Osteocyte (in vitro differentiated cells): ENCODE data around the gene C4A. TPM values are rescaled to one million over a fixed set of nuclear protein-coding genes. Genes with fewer than 3 reads are reported as not detected.
"Not testable (repeated sequence)": the region's sequence is repeated elsewhere in the genome, so short reads cannot be mapped to it uniquely, and the experiment has no call there.

ENCODE experiments used
- DNase-seq: peaks from one replicate; pipeline ENCODE4 v3.0.0; 2021; ENCODE audit warnings: mixed read lengths; ENCODE audit not compliant: unreplicated experiment; ENCODE audit errors: extremely low spot score
- H3K27ac Mint-ChIP-seq: one replicate; pipeline ENCODE4 v1.8.0; 2021; ENCODE audit warnings: mild to moderate bottlenecking, mixed read lengths; ENCODE audit not compliant: unreplicated experiment
- H3K27me3 Mint-ChIP-seq: one replicate; pipeline ENCODE4 v1.8.0; 2021; ENCODE audit warnings: mixed read lengths; ENCODE audit not compliant: unreplicated experiment
- H3K36me3 Mint-ChIP-seq: one replicate; pipeline ENCODE4 v1.8.0; 2021; ENCODE audit warnings: mixed read lengths; ENCODE audit not compliant: unreplicated experiment
- H3K4me1 Mint-ChIP-seq: one replicate; pipeline ENCODE4 v1.8.0; 2021; ENCODE audit warnings: mixed read lengths; ENCODE audit not compliant: unreplicated experiment
- H3K4me3 Mint-ChIP-seq: one replicate; pipeline ENCODE4 v1.8.0; 2021; ENCODE audit warnings: mild to moderate bottlenecking, moderate library complexity, mixed read lengths; ENCODE audit not compliant: unreplicated experiment
- H3K9me3 Mint-ChIP-seq: one replicate; pipeline ENCODE4 v1.8.0; 2021; ENCODE audit warnings: mixed read lengths; ENCODE audit not compliant: unreplicated experiment
- CTCF ChIP-seq: fragments of 200-600 bp; sonication (generic); IDR thresholded peaks from 2 replicates; pipeline ENCODE4 v1.5.0; 2021; ENCODE audit warnings: antibody characterized with exemption, mild to moderate bottlenecking, moderate library complexity
- microRNA-seq: library from miRNA; unstranded; fragments of <30 nt; microRNA quantifications from one replicate; pipeline ENCODE4 v1.1.0, GENCODE V29; 2020; ENCODE audit not compliant: unreplicated experiment
- total RNA-seq: library from RNA; stranded (reverse); gene quantifications from 2 replicates; pipeline ENCODE4 v1.2.1, GENCODE V29; 2021

Gene C4A
- total RNA-seq, 1 donor from 2014 or later = 15.2 TPM

GRCh38 chr6:32047539-32047854 is 65.6 kb downstream of the C4A start:
- no peaks in the 10 kb centered on the region for H3K36me3 Mint-ChIP-seq
- H3K27me3 Mint-ChIP-seq = peaks cover 3% of the 10 kb centered on the region
- TF ChIP-seq CTCF = no peak
- no peak overlapping the region for H3K4me3 Mint-ChIP-seq
- H3K9me3 Mint-ChIP-seq = no peaks in the 10 kb centered on the region
- H3K4me1 Mint-ChIP-seq = peaks cover 26% of the 10 kb centered on the region
- H3K27ac Mint-ChIP-seq = peak overlapping the region; percentile 94
- no peak for DNase-seq

GRCh38 chr6:32047855-32048766 is 66.3 kb downstream of the C4A start:
- Mint-ChIP-seq H3K36me3 (no peaks in the 10 kb centered on the region), H3K9me3 (no peaks in the 10 kb centered on the region), H3K4me3 (no peak overlapping the region), H3K27me3 (peaks cover 3% of the 10 kb centered on the region), H3K27ac (peak overlapping the region; percentile 94), H3K4me1 (peaks cover 26% of the 10 kb centered on the region)
- peak; percentile 88 for DNase-seq
- peak; percentile 79 for TF ChIP-seq CTCF

- not testable (repeated sequence) for H3K9me3 Mint-ChIP-seq, H3K27me3 Mint-ChIP-seq, H3K36me3 Mint-ChIP-seq, H3K27ac Mint-ChIP-seq, H3K4me3 Mint-ChIP-seq
- peak; percentile 81 for DNase-seq
- peaks cover 26% of the 10 kb centered on the region for H3K4me1 Mint-ChIP-seq
Measured at GRCh38 chr6:32049149-32049548, 67.3 kb downstream of the C4A start.

GRCh38 chr6:32049736-32050135 is 67.9 kb downstream of the C4A start:
- H3K9me3 Mint-ChIP-seq, H3K27me3 Mint-ChIP-seq, H3K4me3 Mint-ChIP-seq, DNase-seq, H3K36me3 Mint-ChIP-seq, H3K27ac Mint-ChIP-seq: not testable (repeated sequence)
- peaks cover 26% of the 10 kb centered on the region for H3K4me1 Mint-ChIP-seq

GRCh38 chr6:32050562-32050961 is 68.7 kb downstream of the C4A start:
- no peaks in the 10 kb centered on the region for H3K36me3 Mint-ChIP-seq
- no peak overlapping the region for H3K27ac Mint-ChIP-seq
- H3K4me1 Mint-ChIP-seq = peaks cover 26% of the 10 kb centered on the region
- TF ChIP-seq CTCF = no peak
- H3K9me3 Mint-ChIP-seq = no peaks in the 10 kb centered on the region
- H3K27me3 Mint-ChIP-seq = peaks cover 3% of the 10 kb centered on the region
- H3K4me3 Mint-ChIP-seq = no peak overlapping the region
- DNase-seq = peak; percentile 78

Small RNA genes lying within 50 kb of the gene (microRNA-seq; reads per million reads assigned to microRNA genes)
- gene MIR1236 = not detected

Other genes starting within 250 kb of the C4A start
- 230 and 242 TPM in 2 replicates for gene CLIC1, start 245.5 kb upstream of the C4A start, total RNA-seq
- gene MSH5, start 242.1 kb upstream of the C4A start, total RNA-seq = 18.4 and 20.9 TPM in 2 replicates
- 2.5 and 3.4 TPM in 2 replicates for gene SAPCD1, start 219.4 kb upstream of the C4A start, total RNA-seq
- gene VWA7, start 204.7 kb upstream of the C4A start, total RNA-seq = 0.50 and 0.94 TPM in 2 replicates
- gene VARS1, start 186.3 kb upstream of the C4A start, total RNA-seq = 73.0 and 73.4 TPM in 2 replicates
- 50.6 and 54.3 TPM in 2 replicates for gene LSM2, start 175.1 kb upstream of the C4A start, total RNA-seq
- 1.1 and 1.7 TPM in 2 replicates for gene HSPA1L, start 166.8 kb upstream of the C4A start, total RNA-seq
- 19.7 and 24.8 TPM in 2 replicates for gene HSPA1A, start 166.5 kb upstream of the C4A start, total RNA-seq
- 65.5 and 65.8 TPM in 2 replicates for gene HSPA1B, start 154.3 kb upstream of the C4A start, total RNA-seq
- gene NEU1, start 119.2 kb upstream of the C4A start, total RNA-seq = 74.8 and 83.6 TPM in 2 replicates
- not detected in 2 replicates for gene SLC44A4, start 103.1 kb upstream of the C4A start, total RNA-seq
- gene EHMT2, start 84.4 kb upstream of the C4A start, total RNA-seq = 62.4 and 66.7 TPM in 2 replicates
- gene ZBTB12, start 80.0 kb upstream of the C4A start, total RNA-seq = 8.3 and 8.8 TPM in 2 replicates
- gene C2, start 54.3 kb upstream of the C4A start, total RNA-seq = 2.3 and 2.4 TPM in 2 replicates
- 4.2 and 6.9 TPM in 2 replicates for gene CFB, start 36.0 kb upstream of the C4A start, total RNA-seq
- 59.3 and 66.8 TPM in 2 replicates for gene NELFE, start 23.1 kb upstream of the C4A start, total RNA-seq
- gene SKIC2, start 22.9 kb upstream of the C4A start, total RNA-seq = 69.3 and 84.3 TPM in 2 replicates
- 28.6 and 30.8 TPM in 2 replicates for gene DXO, start 9.9 kb upstream of the C4A start, total RNA-seq
- 10.5 and 11.8 TPM in 2 replicates for gene C4B, start 32.7 kb downstream of the C4A start, total RNA-seq
- 0.30 and 0.44 TPM in 2 replicates for gene CYP21A2, start 56.4 kb downstream of the C4A start, total RNA-seq
- gene TNXB, start 127.3 kb downstream of the C4A start, total RNA-seq = 13.1 and 13.9 TPM in 2 replicates
- gene ATF6B, start 146.2 kb downstream of the C4A start, total RNA-seq = 109 and 116 TPM in 2 replicates
- 5.3 and 7.5 TPM in 2 replicates for gene FKBPL, start 148.2 kb downstream of the C4A start, total RNA-seq
- gene PRRT1, start 169.9 kb downstream of the C4A start, total RNA-seq = 1.2 and 2.1 TPM in 2 replicates
- gene PPT2, start 172.1 kb downstream of the C4A start, total RNA-seq = 40.8 and 45.5 TPM in 2 replicates
- 21.4 and 22.8 TPM in 2 replicates for gene EGFL8, start 182.5 kb downstream of the C4A start, total RNA-seq
- 81.1 and 82.6 TPM in 2 replicates for gene AGPAT1, start 194.0 kb downstream of the C4A start, total RNA-seq
- 47.1 and 51.6 TPM in 2 replicates for gene RNF5, start 196.3 kb downstream of the C4A start, total RNA-seq
- 3.8 and 4.1 TPM in 2 replicates for gene AGER, start 202.2 kb downstream of the C4A start, total RNA-seq
- 71.4 and 77.1 TPM in 2 replicates for gene PBX2, start 208.1 kb downstream of the C4A start, total RNA-seq
- gene GPSM3, start 210.6 kb downstream of the C4A start, total RNA-seq = 7.5 TPM in 2 replicates
- 0.83 and 1.5 TPM in 2 replicates for gene NOTCH4, start 242.0 kb downstream of the C4A start, total RNA-seq